Ishikawa (cell line): ENCODE measurements around the gene CAMK1.

Source experiments
- TEAD4 ChIP-seq: IDR thresholded peaks from 2 replicates; pipeline ENCODE4 v1.6.1; 2012
- YY1 ChIP-seq: IDR thresholded peaks from 2 replicates; pipeline ENCODE4 v1.6.1; 2012; ENCODE audit warnings: low read depth

DNA sequence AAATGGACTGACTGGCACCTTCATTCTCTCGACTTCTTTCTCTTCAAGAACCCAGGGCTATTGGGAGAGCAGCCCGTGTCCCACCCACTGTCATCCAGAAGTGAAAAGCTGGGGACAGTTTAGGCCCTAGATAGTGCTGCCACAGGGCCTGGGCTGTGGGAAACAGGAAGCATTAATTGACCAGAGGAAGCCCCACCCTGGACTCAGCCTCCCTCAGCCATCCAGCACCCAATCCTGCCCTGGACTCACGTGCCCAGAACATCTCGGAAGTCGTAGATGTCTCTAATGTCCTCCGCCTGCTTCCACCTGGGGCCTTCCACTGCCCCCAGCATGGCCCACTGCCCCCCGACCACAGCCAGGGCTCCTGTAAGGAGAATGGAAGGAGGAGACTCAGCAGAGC is 2.3 kb downstream of the CAMK1 start:
- TF ChIP-seq YY1 (no peak), TEAD4 (no peak)
